Measurements from ENCODE around the gene MCC.

DNA sequence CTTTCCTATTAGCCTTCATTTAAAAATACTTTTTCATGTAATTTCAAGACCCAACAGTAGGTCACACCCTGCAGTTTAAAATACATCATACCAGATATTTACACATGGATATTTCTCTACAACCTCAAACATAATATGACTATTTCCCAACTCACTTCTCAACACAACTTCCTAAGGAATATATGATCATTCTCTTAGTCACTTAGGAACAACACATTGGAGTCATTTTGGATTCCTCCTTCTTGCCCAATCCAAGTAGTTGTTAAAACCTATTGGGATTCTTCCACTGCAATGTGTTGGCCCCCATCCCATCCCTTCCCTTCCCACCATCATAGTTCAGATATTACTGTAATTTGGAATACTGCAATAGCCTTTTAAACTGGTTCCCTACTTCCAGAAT is 366.2 kb downstream of the MCC start:
- TF ChIP-seq, protein P1, sequence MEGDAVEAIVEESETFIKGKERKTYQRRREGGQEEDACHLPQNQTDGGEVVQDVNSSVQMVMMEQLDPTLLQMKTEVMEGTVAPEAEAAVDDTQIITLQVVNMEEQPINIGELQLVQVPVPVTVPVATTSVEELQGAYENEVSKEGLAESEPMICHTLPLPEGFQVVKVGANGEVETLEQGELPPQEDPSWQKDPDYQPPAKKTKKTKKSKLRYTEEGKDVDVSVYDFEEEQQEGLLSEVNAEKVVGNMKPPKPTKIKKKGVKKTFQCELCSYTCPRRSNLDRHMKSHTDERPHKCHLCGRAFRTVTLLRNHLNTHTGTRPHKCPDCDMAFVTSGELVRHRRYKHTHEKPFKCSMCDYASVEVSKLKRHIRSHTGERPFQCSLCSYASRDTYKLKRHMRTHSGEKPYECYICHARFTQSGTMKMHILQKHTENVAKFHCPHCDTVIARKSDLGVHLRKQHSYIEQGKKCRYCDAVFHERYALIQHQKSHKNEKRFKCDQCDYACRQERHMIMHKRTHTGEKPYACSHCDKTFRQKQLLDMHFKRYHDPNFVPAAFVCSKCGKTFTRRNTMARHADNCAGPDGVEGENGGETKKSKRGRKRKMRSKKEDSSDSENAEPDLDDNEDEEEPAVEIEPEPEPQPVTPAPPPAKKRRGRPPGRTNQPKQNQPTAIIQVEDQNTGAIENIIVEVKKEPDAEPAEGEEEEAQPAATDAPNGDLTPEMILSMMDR (conservative IDR thresholded peaks at IDR 0.05; ENCODE audit: low read depth, low read length) = no peak
- TF ChIP-seq EZH2 (IDR thresholded peaks at IDR 0.05; ENCODE audit: borderline replicate concordance, low read depth, low read length, poor library complexity, severe bottlenecking) = no peak

Measured in A673 (cell line).